ENCODE results near the gene TXNDC17.

GRCh38 chr17:6638046-6638908, 2.6 kb upstream of the TXNDC17 start:
- TF ChIP-seq CTCF (IDR thresholded peaks at IDR 0.05), result no peak
- TF ChIP-seq POLR2A (IDR thresholded peaks at IDR 0.05), result no peak
